Measurements from ENCODE around the gene BAIAP3.

The BAIAP3 gene

GRCh38 chr16:1333149-1333812, at the start of gene BAIAP3:
BAIAP3 (plus strand) TSS chr16:1333645; CDS start chr16:1338550, 4,905 bp downstream.
- no peaks in the 10 kb centered on the region for H3K9me3 ChIP-seq (ENCODE audit: control insufficient read depth in 2 of 2, low read length in 2 of 2)
- peaks cover 14 to 20% of the 10 kb centered on the region in 2 donors for H3K4me1 ChIP-seq (ENCODE audit: control insufficient read depth in 2 of 2, insufficient read depth in 2 of 2, low read length in 2 of 2)
- no peaks in the 10 kb centered on the region for H3K36me3 ChIP-seq (ENCODE audit: control insufficient read depth in 2 of 2, insufficient read depth in 2 of 2, low read length in 2 of 2)
- H3K9ac ChIP-seq (ENCODE audit: low read depth in 1 of 2, low read length in 2 of 2) = peak within 1 kb of the TSS in 1 of 2 donors; percentile 23
- H3K27ac ChIP-seq (ENCODE audit: low read depth in 2 of 2, low read length in 2 of 2) = no peak within 1 kb of the TSS
- H3K27me3 ChIP-seq (ENCODE audit: control insufficient read depth in 2 of 2, insufficient read depth in 2 of 2, low read length in 2 of 2) = peaks cover 12 to 27% of the 10 kb centered on the region in 2 donors
- H3K4me3 ChIP-seq (ENCODE audit: low read length in 2 of 2) = peak within 1 kb of the TSS; percentile 23 to 66

GRCh38 chr16:1283996-1284616, 49.3 kb upstream of the BAIAP3 start:
- Histone ChIP-seq H3K4me3 (ENCODE audit: low read length in 2 of 2) (no peak overlapping the region), H3K27ac (ENCODE audit: low read depth in 2 of 2, low read length in 2 of 2) (no peak overlapping the region), H3K9ac (ENCODE audit: low read depth in 1 of 2, low read length in 2 of 2) (no peak overlapping the region), H3K9me3 (ENCODE audit: control insufficient read depth in 2 of 2, low read length in 2 of 2) (no peaks in the 10 kb centered on the region), H3K36me3 (ENCODE audit: control insufficient read depth in 2 of 2, insufficient read depth in 2 of 2, low read length in 2 of 2) (no peaks in the 10 kb centered on the region), H3K4me1 (ENCODE audit: control insufficient read depth in 2 of 2, insufficient read depth in 2 of 2, low read length in 2 of 2) (no peaks in the 10 kb centered on the region), H3K27me3 (ENCODE audit: control insufficient read depth in 2 of 2, insufficient read depth in 2 of 2, low read length in 2 of 2) (peaks cover 8 to 22% of the 10 kb centered on the region in 2 donors)

- Histone ChIP-seq H3K4me3 (ENCODE audit: low read length in 2 of 2) (no peak overlapping the region), H3K27me3 (ENCODE audit: control insufficient read depth in 2 of 2, insufficient read depth in 2 of 2, low read length in 2 of 2) (peaks cover 8 to 22% of the 10 kb centered on the region in 2 donors), H3K36me3 (ENCODE audit: control insufficient read depth in 2 of 2, insufficient read depth in 2 of 2, low read length in 2 of 2) (no peaks in the 10 kb centered on the region), H3K9me3 (ENCODE audit: control insufficient read depth in 2 of 2, low read length in 2 of 2) (no peaks in the 10 kb centered on the region), H3K27ac (ENCODE audit: low read depth in 2 of 2, low read length in 2 of 2) (no peak overlapping the region), H3K4me1 (ENCODE audit: control insufficient read depth in 2 of 2, insufficient read depth in 2 of 2, low read length in 2 of 2) (no peaks in the 10 kb centered on the region), H3K9ac (ENCODE audit: low read depth in 1 of 2, low read length in 2 of 2) (no peak overlapping the region)
These were observed 47.6 kb upstream of the BAIAP3 start for GRCh38 chr16:1285669-1286512.

- H3K9me3 ChIP-seq (ENCODE audit: control insufficient read depth in 2 of 2, low read length in 2 of 2) = no peaks in the 10 kb centered on the region
- peaks cover 8 to 22% of the 10 kb centered on the region in 2 donors for H3K27me3 ChIP-seq (ENCODE audit: control insufficient read depth in 2 of 2, insufficient read depth in 2 of 2, low read length in 2 of 2)
- no peak overlapping the region for H3K27ac ChIP-seq (ENCODE audit: low read depth in 2 of 2, low read length in 2 of 2)
- H3K9ac ChIP-seq (ENCODE audit: low read depth in 1 of 2, low read length in 2 of 2) = no peak overlapping the region
- peaks cover 0 to 3% of the 10 kb centered on the region in 2 donors for H3K4me1 ChIP-seq (ENCODE audit: control insufficient read depth in 2 of 2, insufficient read depth in 2 of 2, low read length in 2 of 2)
- H3K36me3 ChIP-seq (ENCODE audit: control insufficient read depth in 2 of 2, insufficient read depth in 2 of 2, low read length in 2 of 2) = no peaks in the 10 kb centered on the region
- H3K4me3 ChIP-seq (ENCODE audit: low read length in 2 of 2) = no peak overlapping the region
These were observed 46.8 kb upstream of the BAIAP3 start for GRCh38 chr16:1286513-1287094.

GRCh38 chr16:1287982-1288670, 45.3 kb upstream of the BAIAP3 start:
- H3K9me3 ChIP-seq (ENCODE audit: control insufficient read depth in 2 of 2, low read length in 2 of 2) = no peaks in the 10 kb centered on the region
- no peak overlapping the region for H3K9ac ChIP-seq (ENCODE audit: low read depth in 1 of 2, low read length in 2 of 2)
- H3K4me3 ChIP-seq (ENCODE audit: low read length in 2 of 2) = no peak overlapping the region
- H3K27ac ChIP-seq (ENCODE audit: low read depth in 2 of 2, low read length in 2 of 2) = no peak overlapping the region
- peaks cover 8 to 22% of the 10 kb centered on the region in 2 donors for H3K27me3 ChIP-seq (ENCODE audit: control insufficient read depth in 2 of 2, insufficient read depth in 2 of 2, low read length in 2 of 2)
- H3K4me1 ChIP-seq (ENCODE audit: control insufficient read depth in 2 of 2, insufficient read depth in 2 of 2, low read length in 2 of 2) = peaks cover 0 to 3% of the 10 kb centered on the region in 2 donors
- no peaks in the 10 kb centered on the region for H3K36me3 ChIP-seq (ENCODE audit: control insufficient read depth in 2 of 2, insufficient read depth in 2 of 2, low read length in 2 of 2)

GRCh38 chr16:1288813-1289476, 44.5 kb upstream of the BAIAP3 start:
- Histone ChIP-seq H3K4me1 (ENCODE audit: control insufficient read depth in 2 of 2, insufficient read depth in 2 of 2, low read length in 2 of 2) (peaks cover 0 to 3% of the 10 kb centered on the region in 2 donors), H3K27ac (ENCODE audit: low read depth in 2 of 2, low read length in 2 of 2) (no peak overlapping the region), H3K9ac (ENCODE audit: low read depth in 1 of 2, low read length in 2 of 2) (no peak overlapping the region), H3K9me3 (ENCODE audit: control insufficient read depth in 2 of 2, low read length in 2 of 2) (no peaks in the 10 kb centered on the region), H3K4me3 (ENCODE audit: low read length in 2 of 2) (no peak overlapping the region), H3K36me3 (ENCODE audit: control insufficient read depth in 2 of 2, insufficient read depth in 2 of 2, low read length in 2 of 2) (no peaks in the 10 kb centered on the region), H3K27me3 (ENCODE audit: control insufficient read depth in 2 of 2, insufficient read depth in 2 of 2, low read length in 2 of 2) (peaks cover 8 to 22% of the 10 kb centered on the region in 2 donors)

GRCh38 chr16:1289477-1289866, 44.0 kb upstream of the BAIAP3 start:
- peaks cover 8 to 22% of the 10 kb centered on the region in 2 donors for H3K27me3 ChIP-seq (ENCODE audit: control insufficient read depth in 2 of 2, insufficient read depth in 2 of 2, low read length in 2 of 2)
- H3K36me3 ChIP-seq (ENCODE audit: control insufficient read depth in 2 of 2, insufficient read depth in 2 of 2, low read length in 2 of 2) = no peaks in the 10 kb centered on the region
- H3K9ac ChIP-seq (ENCODE audit: low read depth in 1 of 2, low read length in 2 of 2) = no peak overlapping the region
- no peak overlapping the region for H3K4me3 ChIP-seq (ENCODE audit: low read length in 2 of 2)
- no peak overlapping the region for H3K27ac ChIP-seq (ENCODE audit: low read depth in 2 of 2, low read length in 2 of 2)
- no peaks in the 10 kb centered on the region for H3K9me3 ChIP-seq (ENCODE audit: control insufficient read depth in 2 of 2, low read length in 2 of 2)
- H3K4me1 ChIP-seq (ENCODE audit: control insufficient read depth in 2 of 2, insufficient read depth in 2 of 2, low read length in 2 of 2) = peaks cover 0 to 3% of the 10 kb centered on the region in 2 donors

GRCh38 chr16:1290063-1290501, 43.4 kb upstream of the BAIAP3 start:
- no peaks in the 10 kb centered on the region for H3K36me3 ChIP-seq (ENCODE audit: control insufficient read depth in 2 of 2, insufficient read depth in 2 of 2, low read length in 2 of 2)
- H3K27me3 ChIP-seq (ENCODE audit: control insufficient read depth in 2 of 2, insufficient read depth in 2 of 2, low read length in 2 of 2) = peaks cover 8 to 22% of the 10 kb centered on the region in 2 donors
- H3K4me3 ChIP-seq (ENCODE audit: low read length in 2 of 2) = no peak overlapping the region
- H3K9me3 ChIP-seq (ENCODE audit: control insufficient read depth in 2 of 2, low read length in 2 of 2) = no peaks in the 10 kb centered on the region
- H3K9ac ChIP-seq (ENCODE audit: low read depth in 1 of 2, low read length in 2 of 2) = no peak overlapping the region
- H3K4me1 ChIP-seq (ENCODE audit: control insufficient read depth in 2 of 2, insufficient read depth in 2 of 2, low read length in 2 of 2) = peaks cover 0 to 3% of the 10 kb centered on the region in 2 donors
- no peak overlapping the region for H3K27ac ChIP-seq (ENCODE audit: low read depth in 2 of 2, low read length in 2 of 2)

GRCh38 chr16:1290860-1291575, 42.4 kb upstream of the BAIAP3 start:
- no peaks in the 10 kb centered on the region for H3K9me3 ChIP-seq (ENCODE audit: control insufficient read depth in 2 of 2, low read length in 2 of 2)
- peaks cover 0 to 3% of the 10 kb centered on the region in 2 donors for H3K4me1 ChIP-seq (ENCODE audit: control insufficient read depth in 2 of 2, insufficient read depth in 2 of 2, low read length in 2 of 2)
- no peak overlapping the region for H3K9ac ChIP-seq (ENCODE audit: low read depth in 1 of 2, low read length in 2 of 2)
- H3K4me3 ChIP-seq (ENCODE audit: low read length in 2 of 2) = no peak overlapping the region
- peaks cover 8 to 18% of the 10 kb centered on the region in 2 donors for H3K27me3 ChIP-seq (ENCODE audit: control insufficient read depth in 2 of 2, insufficient read depth in 2 of 2, low read length in 2 of 2)
- no peak overlapping the region for H3K27ac ChIP-seq (ENCODE audit: low read depth in 2 of 2, low read length in 2 of 2)
- H3K36me3 ChIP-seq (ENCODE audit: control insufficient read depth in 2 of 2, insufficient read depth in 2 of 2, low read length in 2 of 2) = no peaks in the 10 kb centered on the region
